Measurements from ENCODE around the gene ALPK3. TPM values are rescaled to one million over a fixed set of nuclear protein-coding genes. Genes with fewer than 3 reads are reported as not detected.

The ALPK3 gene
- total RNA-seq, 4 donors from 2014 or later, result 131 to 406 (median 305) TPM

- in situ Hi-C loops (cut with MboI; ENCODE audit: low sequenced_read_pairs in 4 of 4), result no loop called here
- ATAC-seq, result no peak
- TF ChIP-seq POLR2A (IDR thresholded peaks at IDR 0.05) (no peak), CTCF (IDR thresholded peaks at IDR 0.05 in 4 of 5, conservative IDR thresholded peaks at IDR 0.05 in 1 of 5) (no peak)
- H3K27ac ChIP-seq, result peak overlapping the region; percentile 0 to 95 (median 82)
- H3K4me3 ChIP-seq, result no peak overlapping the region
- intact Hi-C loops (cut with DNase I; ENCODE audit: low total_unique reads), result no loop called here
- no peak for DNase-seq
- H3K4me1 ChIP-seq, result peaks cover 37 to 38% of the 10 kb centered on the region in 2 donors
- no peaks in the 10 kb centered on the region for H3K27me3 ChIP-seq
- no peaks in the 10 kb centered on the region for H3K9me3 ChIP-seq
- H3K36me3 ChIP-seq, result peaks cover 0 to 26% of the 10 kb centered on the region in 2 donors
Measured at GRCh38 chr15:84782346-84782745, 34.8 kb upstream of the ALPK3 start.

- Histone ChIP-seq H3K36me3 (peaks cover 0 to 26% of the 10 kb centered on the region in 2 donors), H3K4me3 (no peak overlapping the region), H3K27me3 (no peaks in the 10 kb centered on the region), H3K27ac (peak overlapping the region; percentile 77 to 95 (median 82)), H3K9me3 (no peaks in the 10 kb centered on the region), H3K4me1 (peaks cover 49 to 51% of the 10 kb centered on the region in 2 donors)
- TF ChIP-seq POLR2A (IDR thresholded peaks at IDR 0.05), result no peak
- TF ChIP-seq CTCF (IDR thresholded peaks at IDR 0.05 in 4 of 5, conservative IDR thresholded peaks at IDR 0.05 in 1 of 5), result no peak
- in situ Hi-C loops (cut with MboI; ENCODE audit: low sequenced_read_pairs in 4 of 4), result no loop called here
- ATAC-seq (no peak), DNase-seq (no peak)
- intact Hi-C loops (cut with DNase I; ENCODE audit: low total_unique reads), result loop anchor here (2.0 kb wide), 1 partner anchor 33 kb away; the partner anchor contains the start of gene ALPK3
Measured at GRCh38 chr15:84783493-84784251, 33.5 kb upstream of the ALPK3 start.

- no peak overlapping the region for H3K4me3 ChIP-seq
- H3K27ac ChIP-seq, result peak overlapping the region; percentile 77 to 95 (median 82)
- no peaks in the 10 kb centered on the region for H3K9me3 ChIP-seq
- H3K4me1 ChIP-seq, result peaks cover 54 to 55% of the 10 kb centered on the region in 2 donors
- no peak for TF ChIP-seq POLR2A (IDR thresholded peaks at IDR 0.05)
- TF ChIP-seq CTCF (IDR thresholded peaks at IDR 0.05 in 4 of 5, conservative IDR thresholded peaks at IDR 0.05 in 1 of 5), result no peak
- DNase-seq (no peak), ATAC-seq (no peak)
- no peaks in the 10 kb centered on the region for H3K27me3 ChIP-seq
- in situ Hi-C loops (cut with MboI; ENCODE audit: low sequenced_read_pairs in 4 of 4), result no loop called here
- intact Hi-C loops (cut with DNase I; ENCODE audit: low total_unique reads), result loop anchor here (2.0 kb wide), 1 partner anchor 33 kb away; the partner anchor contains the start of gene ALPK3
- peaks cover 0 to 26% of the 10 kb centered on the region in 2 donors for H3K36me3 ChIP-seq
Measured at GRCh38 chr15:84784262-84784661, 32.9 kb upstream of the ALPK3 start.

GRCh38 chr15:84785053-84785452, 32.1 kb upstream of the ALPK3 start:
- peaks cover 53 to 58% of the 10 kb centered on the region in 2 donors for H3K4me1 ChIP-seq
- peak; percentile 72 to 75 for ATAC-seq
- intact Hi-C loops (cut with DNase I; ENCODE audit: low total_unique reads), result loop anchor here (2.0 to 5.0 kb wide), 3 partner anchors 32 to 68 kb away; partner anchors contain the start of genes ALPK3, SEC11A and ZNF592

More at GRCh38 chr15:84785053-84785452, 32.1 kb upstream of the ALPK3 start:
- Histone ChIP-seq H3K27ac (peak overlapping the region; percentile 77 to 95 (median 82)), H3K36me3 (peaks cover 0 to 26% of the 10 kb centered on the region in 2 donors), H3K27me3 (no peaks in the 10 kb centered on the region), H3K9me3 (no peaks in the 10 kb centered on the region), H3K4me3 (no peak overlapping the region)
- in situ Hi-C loops (cut with MboI; ENCODE audit: low sequenced_read_pairs in 4 of 4), result no loop called here
- no peak for TF ChIP-seq CTCF (IDR thresholded peaks at IDR 0.05 in 4 of 5, conservative IDR thresholded peaks at IDR 0.05 in 1 of 5)
- no peak for TF ChIP-seq POLR2A (IDR thresholded peaks at IDR 0.05)
- DNase-seq, result peak; percentile 41 to 60
